GM18868 (cell line): ENCODE measurements around the gene ANKRD44.

Experiments
- ATAC-seq: cut with Tn5 transposase; IDR thresholded peaks from one replicate; pipeline ENCODE4 v1.9.1; 2021; ENCODE audit warnings: mild to moderate bottlenecking, moderate library complexity; ENCODE audit not compliant: unreplicated experiment

The ANKRD44 gene

GRCh38 chr2:197156771-197157170, 153.8 kb downstream of the ANKRD44 start:
- ATAC-seq, result no peak

GRCh38 chr2:197152451-197153228, 157.9 kb downstream of the ANKRD44 start:
- ATAC-seq, result peak; percentile 83

- no peak for ATAC-seq
Measured at GRCh38 chr2:197149546-197149945, 161.0 kb downstream of the ANKRD44 start.

DNA sequence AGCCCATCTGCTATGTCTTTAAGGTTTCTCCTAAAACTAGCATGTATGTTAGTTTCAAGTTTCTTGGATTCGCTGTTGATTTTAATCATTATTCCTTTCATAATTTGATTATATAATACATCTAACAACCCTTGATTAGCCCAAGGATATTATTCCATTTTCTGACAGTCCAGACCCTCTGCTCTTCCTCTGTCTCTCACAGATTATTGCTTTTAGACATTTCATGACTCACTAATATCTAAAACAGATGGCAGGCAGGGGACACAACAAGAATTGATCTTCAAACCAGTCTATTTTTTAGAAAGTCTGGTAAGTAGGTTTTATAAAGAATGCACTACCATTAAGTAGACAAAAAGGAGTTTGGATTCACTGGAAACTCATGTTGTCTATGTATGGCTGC, 162.2 kb downstream of the ANKRD44 start:
- ATAC-seq, result no peak

DNA sequence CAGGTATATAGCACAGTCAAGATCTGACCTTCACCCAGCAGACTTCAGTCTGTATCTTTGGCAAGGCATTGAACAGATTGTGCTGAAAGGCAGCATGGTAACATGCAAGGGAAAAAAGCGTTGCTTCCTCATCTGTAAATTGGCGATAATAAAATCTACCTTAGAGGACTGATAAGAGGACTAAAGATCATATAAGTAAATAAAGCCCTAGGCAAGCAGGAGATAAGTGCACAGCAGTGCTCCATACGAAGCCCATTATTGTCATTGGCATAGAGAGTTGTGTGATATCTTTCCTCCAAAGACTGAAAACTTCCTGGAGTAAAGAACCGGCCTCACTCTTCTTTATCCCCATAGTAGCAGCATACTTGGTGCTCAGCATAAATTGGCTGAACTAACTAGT, 162.6 kb downstream of the ANKRD44 start:
- no peak for ATAC-seq

DNA sequence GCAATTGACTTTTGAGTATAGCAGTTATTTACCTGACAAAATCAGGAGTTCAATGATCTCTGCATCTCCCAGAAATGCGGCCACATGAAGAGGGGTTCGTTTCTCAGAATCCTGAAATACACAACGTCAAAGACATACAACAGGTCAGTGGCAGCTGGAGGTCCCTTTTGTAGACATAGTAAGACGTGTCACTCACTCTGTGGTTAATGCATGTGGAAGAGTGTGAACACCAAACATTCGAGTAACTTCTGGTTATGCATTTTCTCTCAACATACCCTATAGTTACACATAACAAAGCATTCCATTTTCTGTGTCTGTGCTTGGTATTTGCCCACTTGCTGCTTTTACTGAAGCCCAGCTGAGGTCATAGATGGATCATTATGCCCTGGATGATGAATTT, 163.6 kb downstream of the ANKRD44 start:
- no peak for ATAC-seq

- peak; percentile 91 for ATAC-seq
Measured at GRCh38 chr2:197145471-197146056, 165.0 kb downstream of the ANKRD44 start.

GRCh38 chr2:197144183-197144582, 166.4 kb downstream of the ANKRD44 start:
- ATAC-seq, result no peak

GRCh38 chr2:197141702-197142473, 168.7 kb downstream of the ANKRD44 start:
- ATAC-seq, result no peak

DNA sequence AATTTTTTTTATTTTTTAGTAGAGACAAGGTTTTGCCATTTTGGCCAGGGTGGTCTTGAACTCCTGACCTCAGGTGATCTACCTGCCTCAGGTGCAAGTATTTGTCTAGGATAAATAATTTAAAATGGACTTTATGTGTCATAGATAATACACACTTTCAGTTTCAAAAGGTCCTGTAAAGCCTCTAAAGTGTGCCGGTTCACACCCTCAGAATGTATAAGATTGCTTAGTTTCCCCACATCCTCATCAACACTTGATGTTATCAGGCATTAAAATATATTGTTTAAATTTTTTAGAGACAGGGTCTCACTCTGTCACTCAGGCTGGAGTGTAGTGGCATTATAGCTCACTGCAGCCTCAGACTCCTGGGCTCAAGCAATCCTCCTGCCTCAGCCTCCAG, 170.5 kb downstream of the ANKRD44 start:
- no peak for ATAC-seq

- ATAC-seq, result no peak
Measured at GRCh38 chr2:197138506-197138905, 172.1 kb downstream of the ANKRD44 start.

DNA sequence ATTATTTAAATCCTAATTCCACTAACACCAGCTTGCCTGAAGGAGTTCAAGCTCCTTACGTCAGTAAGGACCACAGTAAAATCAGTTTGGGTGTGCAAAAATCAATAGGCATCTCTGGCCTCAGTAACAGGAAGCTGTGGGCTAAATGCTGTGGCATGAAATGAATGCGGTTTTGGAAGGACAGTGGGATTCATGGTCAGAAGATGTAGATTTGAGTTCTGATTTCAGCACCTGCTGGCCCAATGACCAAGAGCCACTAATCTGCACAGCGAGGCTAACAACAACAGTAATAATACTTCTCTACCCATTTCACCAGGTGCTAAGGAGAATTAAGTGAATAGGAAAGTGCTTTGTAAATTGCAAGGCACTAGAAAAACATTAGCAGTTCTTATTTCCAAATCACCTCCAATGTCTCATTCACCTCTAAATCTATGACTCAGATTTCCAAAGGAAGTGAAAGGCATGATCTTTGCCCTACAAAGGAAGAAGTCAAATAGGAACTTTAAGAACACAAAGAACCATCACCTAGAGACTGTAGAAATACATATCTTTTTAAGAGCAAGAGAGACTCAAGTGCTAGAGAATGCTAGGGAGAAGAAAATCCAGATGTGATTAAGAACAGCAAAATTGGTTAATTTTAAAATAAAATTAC, 172.6 kb downstream of the ANKRD44 start:
- no peak for ATAC-seq

DNA sequence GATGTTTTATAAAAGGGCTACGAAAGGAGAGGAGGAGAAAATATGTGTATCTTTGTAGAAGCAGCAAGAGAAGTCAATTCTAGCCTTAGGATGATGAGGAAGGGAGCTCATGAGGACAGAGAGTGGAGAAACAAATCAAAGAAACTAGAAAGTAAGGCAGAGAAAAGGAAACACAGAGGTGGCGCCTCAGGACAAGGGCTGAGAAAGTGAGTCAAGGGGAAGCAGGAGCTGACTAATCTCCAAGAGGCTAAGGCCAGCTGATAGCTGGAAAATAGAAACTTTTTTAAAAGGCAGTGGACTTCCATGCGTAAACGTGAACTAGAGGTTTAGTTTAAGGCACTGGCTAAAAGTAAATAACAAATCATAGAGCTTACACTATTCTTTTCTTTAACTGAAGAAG, 173.3 kb downstream of the ANKRD44 start:
- no peak for ATAC-seq

- ATAC-seq, result no peak
Measured at GRCh38 chr2:197136452-197136851, 174.1 kb downstream of the ANKRD44 start.

DNA sequence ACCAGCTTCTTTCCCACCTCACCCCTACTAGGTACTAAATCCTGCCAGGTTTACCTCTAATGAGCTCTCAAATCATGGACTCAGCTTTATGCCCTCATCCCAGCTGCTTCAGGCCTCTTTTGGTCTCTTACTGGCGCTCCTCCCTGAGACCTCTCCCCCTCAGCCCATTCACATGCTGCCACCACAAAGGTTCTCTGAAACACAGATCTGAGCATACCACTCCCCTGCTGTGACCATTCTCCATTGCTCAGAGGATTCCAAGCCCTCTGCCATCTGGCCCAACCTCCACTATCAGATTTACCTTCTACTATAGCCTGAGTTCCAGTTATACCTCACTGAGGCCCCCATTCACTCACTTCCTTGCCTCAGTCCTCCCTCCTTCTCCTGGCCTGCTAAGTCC, 174.8 kb downstream of the ANKRD44 start:
- no peak for ATAC-seq

GRCh38 chr2:197134206-197134605, 176.4 kb downstream of the ANKRD44 start:
- ATAC-seq, result no peak

DNA sequence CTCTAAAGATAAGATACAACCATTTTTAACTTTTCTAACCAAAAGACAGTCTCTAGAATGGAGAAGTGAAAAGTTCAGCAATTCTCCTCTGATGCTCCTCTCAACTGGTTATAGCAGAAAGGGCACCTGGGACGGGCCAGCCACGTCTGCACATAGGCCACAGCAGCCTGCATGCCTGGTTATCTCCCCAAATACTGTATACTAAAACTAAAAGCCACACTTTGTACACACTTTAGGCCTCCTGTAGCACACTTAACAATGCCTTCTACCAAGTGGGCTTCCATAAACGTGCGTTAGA, 179.1 kb downstream of the ANKRD44 start:
- ATAC-seq, result peak; percentile 82

- ATAC-seq, result peak; percentile 66
Measured at GRCh38 chr2:197130318-197130717, 180.3 kb downstream of the ANKRD44 start.

DNA sequence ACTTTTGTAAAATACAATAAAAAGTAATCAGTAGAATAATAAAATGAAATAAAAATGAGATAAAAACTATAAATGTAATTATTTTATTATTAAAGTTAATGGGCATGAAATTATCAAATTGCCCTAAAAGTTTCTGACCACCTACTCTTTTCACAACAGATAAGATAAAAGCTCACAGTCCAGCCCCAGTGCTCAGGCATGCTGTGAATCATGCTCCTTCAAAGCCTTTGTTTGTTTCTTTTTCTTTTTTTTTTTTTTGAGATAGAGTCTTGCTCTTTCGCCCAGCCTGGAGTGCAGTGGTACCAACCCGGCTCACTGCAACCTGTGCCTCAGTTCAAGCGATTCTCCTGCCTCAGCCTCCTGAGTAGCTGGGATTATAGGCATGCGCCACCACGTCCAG, 181.7 kb downstream of the ANKRD44 start:
- ATAC-seq, result no peak

DNA sequence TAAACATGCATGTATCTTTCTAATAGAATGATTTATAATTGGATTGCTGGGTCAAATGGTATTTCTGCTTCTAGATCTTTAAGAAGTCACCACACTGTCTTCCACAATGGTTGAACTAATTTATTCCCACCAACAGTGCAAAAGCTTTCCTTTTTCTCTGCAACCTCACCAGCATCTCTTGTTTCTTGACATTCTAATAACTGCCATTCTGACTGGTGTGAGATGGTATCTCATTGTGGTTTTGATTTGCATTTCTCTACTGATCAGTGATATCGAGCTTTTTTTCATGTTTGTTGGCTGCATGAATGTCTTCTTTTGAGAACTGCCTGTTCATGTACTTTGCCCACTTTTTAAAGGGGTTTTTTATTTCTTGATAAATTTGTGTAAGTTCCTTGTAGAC, 182.5 kb downstream of the ANKRD44 start:
- ATAC-seq, result no peak

- no peak for ATAC-seq
Measured at GRCh38 chr2:197126630-197127352, 183.8 kb downstream of the ANKRD44 start.
